ENCODE results near the gene KCTD15.

DNA sequence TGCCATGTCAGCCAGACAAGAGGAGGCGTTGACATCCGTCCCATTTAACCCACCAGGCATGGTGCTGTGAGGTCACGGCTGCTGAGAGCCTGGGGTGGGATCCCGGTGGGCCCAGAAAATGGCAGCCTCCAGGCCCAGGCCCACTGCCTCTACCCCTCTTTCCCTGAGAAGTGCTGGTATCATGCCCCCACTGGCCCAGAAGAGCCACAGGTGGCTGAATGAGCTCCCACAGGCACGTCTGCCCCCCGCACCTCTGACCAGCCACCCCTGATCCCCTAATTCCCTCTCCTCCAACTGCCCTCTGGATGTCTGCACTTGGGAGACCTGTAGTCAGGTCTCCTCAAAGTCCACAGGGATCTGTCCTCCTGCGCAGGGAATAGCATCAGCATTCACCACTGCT is 37.3 kb upstream of the KCTD15 start:
- TF ChIP-seq, protein P1, sequence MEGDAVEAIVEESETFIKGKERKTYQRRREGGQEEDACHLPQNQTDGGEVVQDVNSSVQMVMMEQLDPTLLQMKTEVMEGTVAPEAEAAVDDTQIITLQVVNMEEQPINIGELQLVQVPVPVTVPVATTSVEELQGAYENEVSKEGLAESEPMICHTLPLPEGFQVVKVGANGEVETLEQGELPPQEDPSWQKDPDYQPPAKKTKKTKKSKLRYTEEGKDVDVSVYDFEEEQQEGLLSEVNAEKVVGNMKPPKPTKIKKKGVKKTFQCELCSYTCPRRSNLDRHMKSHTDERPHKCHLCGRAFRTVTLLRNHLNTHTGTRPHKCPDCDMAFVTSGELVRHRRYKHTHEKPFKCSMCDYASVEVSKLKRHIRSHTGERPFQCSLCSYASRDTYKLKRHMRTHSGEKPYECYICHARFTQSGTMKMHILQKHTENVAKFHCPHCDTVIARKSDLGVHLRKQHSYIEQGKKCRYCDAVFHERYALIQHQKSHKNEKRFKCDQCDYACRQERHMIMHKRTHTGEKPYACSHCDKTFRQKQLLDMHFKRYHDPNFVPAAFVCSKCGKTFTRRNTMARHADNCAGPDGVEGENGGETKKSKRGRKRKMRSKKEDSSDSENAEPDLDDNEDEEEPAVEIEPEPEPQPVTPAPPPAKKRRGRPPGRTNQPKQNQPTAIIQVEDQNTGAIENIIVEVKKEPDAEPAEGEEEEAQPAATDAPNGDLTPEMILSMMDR (IDR thresholded peaks at IDR 0.05; ENCODE audit: low read depth, low read length, missing input control), result no peak
- TF ChIP-seq, protein P2, sequence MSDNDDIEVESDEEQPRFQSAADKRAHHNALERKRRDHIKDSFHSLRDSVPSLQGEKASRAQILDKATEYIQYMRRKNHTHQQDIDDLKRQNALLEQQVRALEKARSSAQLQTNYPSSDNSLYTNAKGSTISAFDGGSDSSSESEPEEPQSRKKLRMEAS (IDR thresholded peaks at IDR 0.05), result no peak
- TF ChIP-seq TAF1 (conservative IDR thresholded peaks at IDR 0.05) (no peak), JUND (IDR thresholded peaks at IDR 0.05) (no peak), EGR1 (IDR thresholded peaks at IDR 0.05; ENCODE audit: low read depth in 2 of 2) (no peak)
